Measurements from ENCODE around the gene KY.

Gene KY

GRCh38 chr3:134609821-134610431 is 40.9 kb downstream of the KY start:
- H3K4me3 ChIP-seq (ENCODE audit: low read length) = no peak overlapping the region
- TF ChIP-seq CTCF (IDR thresholded peaks at IDR 0.05; ENCODE audit: insufficient read depth, low read depth, low read length, missing control alignments) = no peak
- DNase-seq (ENCODE audit: low read depth) = no peak

- TF ChIP-seq CTCF (IDR thresholded peaks at IDR 0.05; ENCODE audit: insufficient read depth, low read depth, low read length, missing control alignments) = no peak
- H3K4me3 ChIP-seq (ENCODE audit: low read length) = no peak overlapping the region
- no peak for DNase-seq (ENCODE audit: low read depth)
Measured at GRCh38 chr3:134608771-134609435, 41.9 kb downstream of the KY start.

- no peak for DNase-seq (ENCODE audit: low read depth)
- no peak overlapping the region for H3K4me3 ChIP-seq (ENCODE audit: low read length)
- no peak for TF ChIP-seq CTCF (IDR thresholded peaks at IDR 0.05; ENCODE audit: insufficient read depth, low read depth, low read length, missing control alignments)
Measured at GRCh38 chr3:134608023-134608770, 42.6 kb downstream of the KY start.

- no peak for DNase-seq (ENCODE audit: low read depth)
- TF ChIP-seq CTCF (IDR thresholded peaks at IDR 0.05; ENCODE audit: insufficient read depth, low read depth, low read length, missing control alignments) = no peak
- H3K4me3 ChIP-seq (ENCODE audit: low read length) = no peak overlapping the region
Measured at GRCh38 chr3:134607054-134608022, 43.5 kb downstream of the KY start.

- TF ChIP-seq CTCF (IDR thresholded peaks at IDR 0.05; ENCODE audit: insufficient read depth, low read depth, low read length, missing control alignments) = no peak
- no peak overlapping the region for H3K4me3 ChIP-seq (ENCODE audit: low read length)
- DNase-seq (ENCODE audit: low read depth) = no peak
Measured at GRCh38 chr3:134606033-134607025, 44.5 kb downstream of the KY start.
